ENCODE measurements around the gene ERF. TPM values are rescaled to one million over a fixed set of nuclear protein-coding genes. Genes with fewer than 3 reads are reported as not detected.
A peak's percentile ranks its signal among the peaks of the same experiment; 100 is the strongest.

The ERF gene
- total and polyA plus RNA-seq, 2 of the 8 experiments (the other 6 are each of a cell fraction or from before 2014, with no cell fraction given) = 43.7 to 62.7 TPM

DNA sequence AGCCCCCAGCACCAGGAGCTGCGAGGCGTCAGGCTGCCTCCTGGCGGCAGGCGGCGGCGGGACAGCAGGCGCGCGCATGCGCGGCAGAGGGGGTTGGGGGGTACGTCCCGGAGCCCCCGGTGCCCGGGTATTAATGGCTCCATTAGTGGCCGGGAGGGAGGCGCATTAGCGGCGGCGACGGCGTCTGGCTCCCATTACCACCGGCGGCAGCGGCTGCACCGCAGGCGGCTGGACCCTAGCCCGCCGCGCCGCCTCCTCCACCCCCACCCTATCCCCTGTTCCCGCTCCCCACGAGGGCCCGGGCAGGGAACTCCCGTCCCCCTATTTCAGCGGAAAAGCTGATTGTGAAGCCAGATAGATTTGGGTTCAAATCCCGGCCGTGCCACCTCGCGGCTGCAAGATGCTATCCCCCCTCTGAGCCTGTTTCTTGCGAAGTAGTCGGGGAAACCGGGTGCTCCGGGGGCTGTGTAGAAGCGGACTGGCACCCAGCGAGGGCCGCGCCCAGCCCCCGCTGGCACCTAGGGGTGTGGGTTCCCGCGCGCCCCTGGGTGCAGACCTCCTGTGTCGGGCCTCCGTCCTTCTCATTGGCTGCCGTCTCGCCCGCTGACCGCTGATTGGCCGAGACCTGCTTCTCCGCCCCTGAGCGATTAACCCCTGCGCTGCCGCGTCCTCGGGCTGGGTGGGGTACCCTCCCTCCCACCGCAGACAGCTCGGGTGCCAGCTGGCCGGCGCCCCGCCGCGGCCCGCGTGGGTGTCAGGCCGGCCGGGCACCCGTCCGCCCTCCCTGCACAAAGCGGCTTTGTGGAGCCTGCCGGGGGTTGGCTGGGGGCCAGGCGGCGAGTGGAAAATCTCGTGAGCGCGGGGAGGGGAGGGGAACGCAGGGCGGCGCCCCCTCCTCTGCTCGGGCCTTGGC lies 25.2 kb upstream of the ERF start:
- peak overlapping the region; percentile 81 to 96 for H3K4me2 ChIP-seq (ENCODE audit: insufficient read depth in 1 of 2, low read depth in 2 of 2, low read length in 2 of 2)
- DNase-seq (ENCODE audit: low read depth in 1 of 2, low spot score in 2 of 2) = peak in 1 of 2 experiments; percentile 95
- FAIRE-seq = no peak
- no peak overlapping the region for H3K14ac ChIP-seq (ENCODE audit: insufficient read length)
- H3K23me2 ChIP-seq (ENCODE audit: low read depth, low read length) = peaks cover 28% of the 10 kb centered on the region
- peak overlapping the region; percentile 72 for H4K8ac ChIP-seq (ENCODE audit: extremely low read depth, insufficient read depth, low read length)
- H2BK15ac ChIP-seq (ENCODE audit: low read length) = no peak overlapping the region
- no peaks in the 10 kb centered on the region for H3K36me3 ChIP-seq (ENCODE audit: control insufficient read depth in 2 of 4, insufficient read depth in 4 of 4, low read length in 3 of 4)
- peak overlapping the region; percentile 27; the same call in 1 of the 2 replicates for H2BK12ac ChIP-seq (ENCODE audit: low read depth, low read length)
- H3K4ac ChIP-seq (replicated peaks; ENCODE audit: insufficient read length, low read depth, low read length) = no peak overlapping the region
- WGBS, 2 experiments (ENCODE audit: extremely low coverage in 1 of 2, insufficient coverage in 1 of 2, insufficient read length in 1 of 2, insufficient replicate concordance in 2 of 2, low coverage in 1 of 2, low lambda C conversion rate in 2 of 2, missing lambda C conversion rate in 1 of 2) = 2% methylated on average over 49 of the region's 89 CpGs; no CpG with 5 or more reads in 1 of the 2 experiments
- no peaks in the 10 kb centered on the region for H3K9me3 ChIP-seq (ENCODE audit: insufficient read depth in 2 of 2, low read depth in 1 of 2, low read length in 1 of 2)
- H4K5ac ChIP-seq (ENCODE audit: insufficient read length, low read depth, low read length) = peak overlapping the region; percentile 57
- H3K27me3 ChIP-seq (replicated peaks in 1 of 4; ENCODE audit: control insufficient read depth in 3 of 4, extremely low read depth in 1 of 4, insufficient read depth in 3 of 4, low read length in 3 of 4) = no peaks in the 10 kb centered on the region
- H3K18ac ChIP-seq (ENCODE audit: extremely low read depth, low read length) = no peak overlapping the region; the same call in 1 of the 2 replicates
- H3K79me2 ChIP-seq (ENCODE audit: control insufficient read depth in 1 of 2, insufficient read depth in 2 of 2, low read length in 2 of 2) = peaks cover 0 to 10% of the 10 kb centered on the region in 2 experiments; a peak in 2 of 4 replicates
- peaks cover 0 to 10% of the 10 kb centered on the region in 2 experiments for H4K20me1 ChIP-seq (replicated peaks in 1 of 2; ENCODE audit: control insufficient read depth in 1 of 2, insufficient read depth in 2 of 2, low read length in 2 of 2)
- no peak overlapping the region for H2BK20ac ChIP-seq (ENCODE audit: low read length)
- H3K23ac ChIP-seq (ENCODE audit: insufficient read length) = no peak overlapping the region
- H2AK5ac ChIP-seq (ENCODE audit: low read depth, low read length) = no peak overlapping the region
- peak overlapping the region; percentile 56 to 81 (median 74) for H3K4me3 ChIP-seq (ENCODE audit: extremely low read depth in 1 of 4, insufficient read depth in 2 of 4, low read depth in 3 of 4, low read length in 4 of 4)
- no peak overlapping the region for H2AFZ ChIP-seq (ENCODE audit: low read length)
- no peak overlapping the region for H4K91ac ChIP-seq (replicated peaks; ENCODE audit: insufficient read length, low read length)
- no peak overlapping the region for H3K27ac ChIP-seq (ENCODE audit: low read depth, low read length)
- peaks cover 9 to 40% (median 23%) of the 10 kb centered on the region in 4 experiments for H3K4me1 ChIP-seq (replicated peaks in 1 of 4; ENCODE audit: control insufficient read depth in 3 of 4, insufficient read depth in 4 of 4, low read length in 3 of 4)
- H2BK120ac ChIP-seq (replicated peaks; ENCODE audit: low read depth, low read length) = no peak overlapping the region
- POLR2A ChIA-PET (ENCODE audit: partially characterized antibody) = interaction anchor here (0.6 to 6.5 kb wide), 16 partner anchors 9 to 204 kb away, joined by 3 to 68 read pairs (median 5); partner anchors contain the start of genes CIC, ERF, GSK3A and PAFAH1B3
- peak overlapping the region; percentile 26 for H3K56ac ChIP-seq (replicated peaks; ENCODE audit: insufficient read length, low read depth, low read length)
- peak overlapping the region; percentile 66; the same call in 1 of the 2 replicates for H2BK5ac ChIP-seq (ENCODE audit: low read depth, low read length)
- no peak overlapping the region; a peak in 1 of 7 replicates for H3K9ac ChIP-seq (replicated peaks in 1 of 4; ENCODE audit: extremely low read depth in 1 of 4, low read depth in 3 of 4, low read length in 3 of 4)
- CTCF ChIA-PET (ENCODE audit: partially characterized antibody) = interaction anchor here (0.5 to 7.4 kb wide), 27 partner anchors 10 to 374 kb away, joined by 3 to 260 read pairs (median 5); partner anchors contain the start of genes CIC, ERF, GSK3A and POU2F2
- H3K79me1 ChIP-seq (ENCODE audit: low read depth, low read length) = peaks cover 11% of the 10 kb centered on the region
- TF ChIP-seq BRCA1 (IDR thresholded peaks at IDR 0.05; ENCODE audit: low read depth, low read length) (no peak), CHD2 (IDR thresholded peaks at IDR 0.05; ENCODE audit: low read length) (no peak), KDM4A (IDR thresholded peaks at IDR 0.05; ENCODE audit: low read depth, low read length, severe bottlenecking) (peak; percentile 56), BACH1 (IDR thresholded peaks at IDR 0.05; ENCODE audit: low read length) (no peak), RXRA (IDR thresholded peaks at IDR 0.05; ENCODE audit: insufficient read depth, low read depth, low read length) (no peak), KDM1A (IDR thresholded peaks at IDR 0.05; ENCODE audit: borderline replicate concordance, low read length) (no peak), NANOG (IDR thresholded peaks at IDR 0.05; ENCODE audit: insufficient read depth, low read depth, low read length, poor library complexity, severe bottlenecking) (peak; percentile 77), SAP30 (IDR thresholded peaks at IDR 0.05; ENCODE audit: insufficient read depth, insufficient replicate concordance, low read length) (no peak), PHF8 (conservative IDR thresholded peaks at IDR 0.05; ENCODE audit: low read depth, low read length) (peak; percentile 1; the same call in 1 of the 2 replicates), TEAD4 (IDR thresholded peaks at IDR 0.05; ENCODE audit: low read depth, low read length) (no peak), SP4 (IDR thresholded peaks at IDR 0.05; ENCODE audit: low read length) (no peak)
